Breast epithelium (tissue), 3 donors: ENCODE measurements around the gene CCDC92B.

Source experiments
- CTCF ChIP-seq, 3 donors: fragments of 450-650 bp; IDR thresholded peaks; one replicate each; pipeline ENCODE4 v1.5.1; 2016 to 2017; ENCODE audit warnings: antibody characterized with exemption in 3 of 3, mild to moderate bottlenecking in 3 of 3, moderate library complexity in 3 of 3
- POLR2A ChIP-seq: fragments of 450-650 bp; IDR thresholded peaks from one replicate; pipeline ENCODE4 v1.6.1; 2016; ENCODE audit warnings: antibody characterized with exemption, mild to moderate bottlenecking, moderate library complexity
- POLR2AphosphoS5 ChIP-seq, 3 donors: sonication (generic); formaldehyde crosslinking; IDR thresholded peaks; one replicate each; pipeline ENCODE4 v1.6.1; 2017; ENCODE audit warnings: antibody characterized with exemption in 3 of 3

GRCh38 chr17:2730764-2731353 is 18.6 kb downstream of the CCDC92B start:
- TF ChIP-seq POLR2A = no peak
- TF ChIP-seq CTCF (IDR thresholded peaks at IDR 0.05) = no peak
- no peak for TF ChIP-seq POLR2AphosphoS5 (IDR thresholded peaks at IDR 0.05)
